DND-41 (cell line): ENCODE data around the gene SLC25A44.
A peak's percentile ranks its signal among the peaks of the same experiment; 100 is the strongest.

Experiments used
- ATAC-seq: fragments of 200-7000 bp; cut with Tn5 transposase; 3 replicates; pipeline ENCODE4 v1.9.1; 2021; ENCODE audit warnings: low read depth; ENCODE audit not compliant: insufficient read depth
- DNase-seq: peaks from one replicate; pipeline ENCODE4 v3.0.0-alpha.2; 2020
- H2AFZ ChIP-seq: 2 replicates; pipeline ENCODE4 v1.6.0; 2012; ENCODE audit warnings: low read depth, low read length
- H3K27ac ChIP-seq: 2 replicates; pipeline ENCODE4 v1.5.1; 2012; ENCODE audit warnings: low read length, inconsistent platforms
- H3K27me3 ChIP-seq: fragments of 200-600 bp; sonication (generic); 2 replicates; pipeline ENCODE4 v1.6.0; 2012; ENCODE audit warnings: low read length, mild to moderate bottlenecking, inconsistent platforms; ENCODE audit not compliant: insufficient read depth, poor library complexity
- H3K36me3 ChIP-seq: 2 replicates; pipeline ENCODE4 v1.5.1; 2012; ENCODE audit warnings: low read length, inconsistent platforms; ENCODE audit not compliant: insufficient read depth
- H3K4me1 ChIP-seq: 2 replicates; pipeline ENCODE4 v1.5.1; 2012; ENCODE audit warnings: mild to moderate bottlenecking, low read length; ENCODE audit not compliant: insufficient read depth
- H3K4me2 ChIP-seq: 2 replicates; pipeline ENCODE4 v1.6.0; 2012; ENCODE audit warnings: mild to moderate bottlenecking, moderate library complexity, low read length, inconsistent platforms; ENCODE audit not compliant: insufficient read depth
- H3K4me3 ChIP-seq, 2 experiments: fragments of 200-600 bp in 1 of 2; shearing (Covaris generic) in 1 of 2; 2 replicates each; pipeline ENCODE4 v1.5.1; 2012 to 2016; ENCODE audit warnings: inconsistent platforms in 2 of 2, low read length in 2 of 2, mild to moderate bottlenecking in 2 of 2, low read depth in 1 of 2, moderate library complexity in 1 of 2
- H3K79me2 ChIP-seq: 2 replicates; pipeline ENCODE4 v1.6.0; 2012; ENCODE audit warnings: low read length, inconsistent platforms; ENCODE audit not compliant: insufficient read depth
- H3K9ac ChIP-seq: 2 replicates; pipeline ENCODE4 v1.6.0; 2012; ENCODE audit warnings: low read depth, mild to moderate bottlenecking, inconsistent platforms, low read length, moderate library complexity
- H3K9me3 ChIP-seq: 2 replicates; pipeline ENCODE4 v1.5.1; 2012; ENCODE audit warnings: low read length, moderate library complexity, mild to moderate bottlenecking, inconsistent platforms; ENCODE audit not compliant: insufficient read depth, severe bottlenecking
- H4K20me1 ChIP-seq: 2 replicates; pipeline ENCODE4 v1.6.0; 2012; ENCODE audit warnings: low read length; ENCODE audit not compliant: insufficient read depth
- EZH2 ChIP-seq: IDR thresholded peaks from 3 replicates; pipeline ENCODE4 v1.6.1; 2012; ENCODE audit warnings: borderline replicate concordance, low read depth, mild to moderate bottlenecking, moderate library complexity, low read length, inconsistent platforms; ENCODE audit not compliant: severe bottlenecking
- TF ChIP-seq, protein P1 (sequence below): IDR thresholded peaks from 2 replicates; pipeline ENCODE4 v1.5.1; 2012; ENCODE audit warnings: borderline replicate concordance, low read length, moderate library complexity, mild to moderate bottlenecking; ENCODE audit not compliant: poor library complexity, severe bottlenecking; ENCODE audit errors: extremely low read depth

SLC25A44 gene

DNA sequence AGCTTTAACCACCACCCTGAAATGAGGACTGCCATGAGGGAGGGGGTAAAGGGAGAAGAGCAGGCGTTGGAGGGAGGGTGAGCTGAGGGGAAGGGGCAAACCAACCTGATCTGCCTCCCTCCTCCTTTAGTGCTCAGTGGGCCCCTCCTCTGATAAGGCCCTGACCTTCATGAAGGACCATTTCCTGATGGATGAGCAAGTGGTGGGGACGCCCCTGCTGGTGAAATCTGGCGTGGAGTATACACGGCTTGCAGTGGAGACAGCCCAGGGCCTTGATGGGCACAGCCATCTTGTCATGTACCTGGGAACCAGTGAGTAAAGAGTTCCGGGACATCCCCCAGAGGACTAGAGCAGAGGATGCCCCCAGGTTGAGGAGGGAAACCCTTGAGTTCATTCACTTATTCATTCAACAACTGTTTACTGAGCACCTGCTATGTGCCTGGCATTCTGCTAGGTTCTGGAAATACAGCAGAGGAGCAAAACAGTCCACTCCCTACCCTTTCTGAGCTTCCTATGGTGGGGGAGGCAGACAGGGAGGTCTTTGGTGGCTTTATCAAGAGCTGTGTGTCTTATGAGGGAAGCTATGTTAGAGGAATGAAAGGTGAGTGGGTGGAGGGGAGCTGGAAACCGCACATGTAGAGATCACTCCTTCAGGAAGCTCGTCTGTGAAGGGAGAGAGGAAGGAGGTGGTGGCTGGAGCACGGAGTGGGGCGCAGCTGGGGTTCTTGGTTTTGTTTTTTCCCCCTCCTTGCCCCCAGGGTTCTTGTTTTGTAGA, 21.0 kb upstream of the SLC25A44 start:
- no peaks in the 10 kb centered on the region for H3K79me2 ChIP-seq
- 0 out of 3 replicates have a peak, but pooled peaks have one; percentile 22 for ATAC-seq
- H3K4me2 ChIP-seq: no peak overlapping the region
- H4K20me1 ChIP-seq: no peaks in the 10 kb centered on the region
- no peak for TF ChIP-seq EZH2
- TF ChIP-seq, protein P1, sequence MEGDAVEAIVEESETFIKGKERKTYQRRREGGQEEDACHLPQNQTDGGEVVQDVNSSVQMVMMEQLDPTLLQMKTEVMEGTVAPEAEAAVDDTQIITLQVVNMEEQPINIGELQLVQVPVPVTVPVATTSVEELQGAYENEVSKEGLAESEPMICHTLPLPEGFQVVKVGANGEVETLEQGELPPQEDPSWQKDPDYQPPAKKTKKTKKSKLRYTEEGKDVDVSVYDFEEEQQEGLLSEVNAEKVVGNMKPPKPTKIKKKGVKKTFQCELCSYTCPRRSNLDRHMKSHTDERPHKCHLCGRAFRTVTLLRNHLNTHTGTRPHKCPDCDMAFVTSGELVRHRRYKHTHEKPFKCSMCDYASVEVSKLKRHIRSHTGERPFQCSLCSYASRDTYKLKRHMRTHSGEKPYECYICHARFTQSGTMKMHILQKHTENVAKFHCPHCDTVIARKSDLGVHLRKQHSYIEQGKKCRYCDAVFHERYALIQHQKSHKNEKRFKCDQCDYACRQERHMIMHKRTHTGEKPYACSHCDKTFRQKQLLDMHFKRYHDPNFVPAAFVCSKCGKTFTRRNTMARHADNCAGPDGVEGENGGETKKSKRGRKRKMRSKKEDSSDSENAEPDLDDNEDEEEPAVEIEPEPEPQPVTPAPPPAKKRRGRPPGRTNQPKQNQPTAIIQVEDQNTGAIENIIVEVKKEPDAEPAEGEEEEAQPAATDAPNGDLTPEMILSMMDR: no peak
- H3K4me1 ChIP-seq: no peaks in the 10 kb centered on the region
- no peak overlapping the region for H3K27ac ChIP-seq
- H3K4me3 ChIP-seq: no peak overlapping the region
- no peaks in the 10 kb centered on the region for H3K9me3 ChIP-seq
- no peak overlapping the region for H2AFZ ChIP-seq
- H3K9ac ChIP-seq: no peak overlapping the region
- H3K36me3 ChIP-seq: no peaks in the 10 kb centered on the region
- H3K27me3 ChIP-seq: peaks cover 5% of the 10 kb centered on the region
- no peak for DNase-seq

DNA sequence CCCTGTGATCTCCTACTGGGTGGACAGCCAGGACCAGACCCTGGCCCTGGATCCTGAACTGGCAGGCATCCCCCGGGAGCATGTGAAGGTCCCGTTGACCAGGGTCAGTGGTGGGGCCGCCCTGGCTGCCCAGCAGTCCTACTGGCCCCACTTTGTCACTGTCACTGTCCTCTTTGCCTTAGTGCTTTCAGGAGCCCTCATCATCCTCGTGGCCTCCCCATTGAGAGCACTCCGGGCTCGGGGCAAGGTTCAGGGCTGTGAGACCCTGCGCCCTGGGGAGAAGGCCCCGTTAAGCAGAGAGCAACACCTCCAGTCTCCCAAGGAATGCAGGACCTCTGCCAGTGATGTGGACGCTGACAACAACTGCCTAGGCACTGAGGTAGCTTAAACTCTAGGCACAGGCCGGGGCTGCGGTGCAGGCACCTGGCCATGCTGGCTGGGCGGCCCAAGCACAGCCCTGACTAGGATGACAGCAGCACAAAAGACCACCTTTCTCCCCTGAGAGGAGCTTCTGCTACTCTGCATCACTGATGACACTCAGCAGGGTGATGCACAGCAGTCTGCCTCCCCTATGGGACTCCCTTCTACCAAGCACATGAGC, 17.2 kb upstream of the SLC25A44 start:
- no peak overlapping the region for H3K4me3 ChIP-seq
- H3K27ac ChIP-seq: no peak overlapping the region
- ATAC-seq (no peak), DNase-seq (no peak)
- no peaks in the 10 kb centered on the region for H3K4me1 ChIP-seq
- H3K36me3 ChIP-seq: no peaks in the 10 kb centered on the region
- no peak overlapping the region for H3K4me2 ChIP-seq
- no peak overlapping the region for H3K9ac ChIP-seq
- H4K20me1 ChIP-seq: no peaks in the 10 kb centered on the region
- peaks cover 5% of the 10 kb centered on the region for H3K27me3 ChIP-seq
- no peaks in the 10 kb centered on the region for H3K79me2 ChIP-seq
- TF ChIP-seq, protein P1: no peak
- TF ChIP-seq EZH2: no peak
- no peaks in the 10 kb centered on the region for H3K9me3 ChIP-seq
- no peak overlapping the region for H2AFZ ChIP-seq

DNA sequence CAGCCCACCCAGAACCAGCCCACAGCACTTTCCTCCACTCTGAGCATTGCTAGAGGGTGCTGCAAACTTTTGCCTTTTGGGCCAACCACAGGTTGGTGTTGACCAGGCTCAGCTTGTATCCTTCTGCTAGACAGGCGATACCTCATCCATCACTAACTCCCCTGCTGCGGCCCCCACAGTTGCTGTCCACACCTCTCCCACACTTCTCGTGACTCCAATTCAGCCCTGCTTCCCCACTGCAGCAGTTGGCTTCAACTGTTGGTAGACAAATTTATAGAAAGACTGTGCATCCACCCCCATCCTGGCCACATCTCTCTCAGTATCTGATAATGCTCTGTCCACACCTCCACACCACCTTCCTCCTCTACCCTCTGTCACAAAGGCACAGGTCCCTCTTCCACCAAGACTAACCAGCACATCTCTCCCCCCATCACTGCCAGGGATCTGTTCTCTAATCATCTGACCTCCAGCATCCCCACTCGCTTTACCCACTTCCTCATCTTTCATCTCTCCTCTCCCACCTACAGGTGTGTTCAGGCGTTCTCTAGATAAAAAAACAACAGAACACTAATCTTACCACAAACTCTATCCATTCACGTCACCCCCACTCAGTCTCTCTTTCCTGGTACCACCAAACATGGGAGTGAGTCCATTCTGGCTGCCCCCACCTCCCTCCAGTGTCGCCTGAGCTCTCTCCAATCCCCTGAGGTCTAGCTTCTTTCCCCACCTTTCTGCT, 15.8 kb upstream of the SLC25A44 start:
- Histone ChIP-seq H3K4me1 (no peaks in the 10 kb centered on the region), H3K4me2 (no peak overlapping the region), H3K79me2 (no peaks in the 10 kb centered on the region), H3K9ac (no peak overlapping the region), H3K27ac (no peak overlapping the region), H2AFZ (no peak overlapping the region), H3K9me3 (no peaks in the 10 kb centered on the region), H3K27me3 (peaks cover 5% of the 10 kb centered on the region), H3K36me3 (no peaks in the 10 kb centered on the region), H3K4me3 (no peak overlapping the region), H4K20me1 (no peaks in the 10 kb centered on the region)
- TF ChIP-seq, protein P1: no peak
- TF ChIP-seq EZH2: no peak
- peak; percentile 87 for ATAC-seq
- DNase-seq: peak; percentile 42
